Mesothelial cell of epicardium (in vitro differentiated cells): Measurements from ENCODE around the gene ACCS. TPM values are rescaled to one million over a fixed set of nuclear protein-coding genes. Genes with fewer than 3 reads are reported as not detected.

Experiments used
- DNase-seq, 2 experiments: peaks; one replicate each; pipeline ENCODE4 v3.0.0; 2021; ENCODE audit warnings: low spot score in 2 of 2; ENCODE audit not compliant: unreplicated experiment in 2 of 2
- H3K27ac Mint-ChIP-seq: 2 replicates; pipeline ENCODE4 v1.8.0; 2021; ENCODE audit warnings: mixed read lengths
- H3K27me3 Mint-ChIP-seq: 2 replicates; pipeline ENCODE4 v1.8.0; 2021; ENCODE audit warnings: low read depth, mixed read lengths
- H3K36me3 Mint-ChIP-seq: 2 replicates; pipeline ENCODE4 v1.8.0; 2021; ENCODE audit warnings: mixed read lengths
- H3K4me1 Mint-ChIP-seq: 2 replicates; pipeline ENCODE4 v1.8.0; 2021; ENCODE audit warnings: mixed read lengths
- H3K4me3 Mint-ChIP-seq: 2 replicates; pipeline ENCODE4 v1.8.0; 2021; ENCODE audit warnings: mild to moderate bottlenecking, moderate library complexity, mixed read lengths
- H3K9me3 Mint-ChIP-seq: 2 replicates; pipeline ENCODE4 v1.8.0; 2021; ENCODE audit warnings: mixed read lengths
- CTCF ChIP-seq: fragments of 200-600 bp; sonication (generic); IDR thresholded peaks from one replicate; pipeline ENCODE4 v1.5.0; 2021; ENCODE audit warnings: antibody characterized with exemption; ENCODE audit not compliant: unreplicated experiment
- total RNA-seq: library from RNA; stranded (reverse); gene quantifications from 3 replicates; pipeline ENCODE4 v1.2.1, GENCODE V29; 2021

Gene ACCS
- total RNA-seq, 1 donor from 2014 or later: 58.3 TPM

GRCh38 chr11:44033856-44034255, 32.2 kb upstream of the ACCS start:
- Mint-ChIP-seq H3K9me3 (no peaks in the 10 kb centered on the region), H3K27ac (no peak overlapping the region), H3K36me3 (no peaks in the 10 kb centered on the region), H3K4me3 (no peak overlapping the region), H3K4me1 (peaks cover 10% of the 10 kb centered on the region), H3K27me3 (peaks cover 18% of the 10 kb centered on the region)
- DNase-seq: peak in 1 of 2 experiments; percentile 10
- no peak for TF ChIP-seq CTCF

- H3K36me3 Mint-ChIP-seq: no peaks in the 10 kb centered on the region
- DNase-seq: peak in 1 of 2 experiments; percentile 14
- H3K9me3 Mint-ChIP-seq: no peaks in the 10 kb centered on the region
- no peak overlapping the region for H3K27ac Mint-ChIP-seq
- peaks cover 10% of the 10 kb centered on the region for H3K4me1 Mint-ChIP-seq
- H3K27me3 Mint-ChIP-seq: peaks cover 21% of the 10 kb centered on the region
- TF ChIP-seq CTCF: no peak
- no peak overlapping the region for H3K4me3 Mint-ChIP-seq
Measured at GRCh38 chr11:44034639-44035038, 31.4 kb upstream of the ACCS start.

GRCh38 chr11:44036811-44037657, 29.0 kb upstream of the ACCS start:
- H3K9me3 Mint-ChIP-seq: peaks cover 9% of the 10 kb centered on the region
- H3K27me3 Mint-ChIP-seq: peaks cover 19% of the 10 kb centered on the region
- H3K4me3 Mint-ChIP-seq: no peak overlapping the region
- H3K27ac Mint-ChIP-seq: no peak overlapping the region
- peak; percentile 74 for TF ChIP-seq CTCF
- H3K4me1 Mint-ChIP-seq: no peaks in the 10 kb centered on the region
- no peaks in the 10 kb centered on the region for H3K36me3 Mint-ChIP-seq
- DNase-seq: peak; percentile 38 to 76

DNA sequence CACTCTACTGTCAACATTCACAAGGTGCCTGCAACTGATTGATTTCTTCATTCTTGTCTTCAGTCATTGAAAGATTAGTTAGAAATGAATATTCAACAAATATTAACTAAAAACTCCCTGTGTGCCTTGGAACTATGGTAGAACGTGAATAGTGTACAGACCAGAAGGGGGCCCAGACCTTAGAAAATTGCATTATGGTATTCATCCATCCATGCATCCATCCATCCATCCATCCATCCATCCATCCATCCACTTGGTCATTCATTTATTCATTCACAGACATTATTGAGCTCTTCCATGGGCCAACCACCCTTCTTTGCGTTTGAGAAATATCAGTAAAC, 28.4 kb upstream of the ACCS start:
- no peak for DNase-seq
- peaks cover 9% of the 10 kb centered on the region for H3K9me3 Mint-ChIP-seq
- no peak overlapping the region for H3K4me3 Mint-ChIP-seq
- H3K27me3 Mint-ChIP-seq: peaks cover 19% of the 10 kb centered on the region
- no peaks in the 10 kb centered on the region for H3K36me3 Mint-ChIP-seq
- H3K4me1 Mint-ChIP-seq: no peaks in the 10 kb centered on the region
- no peak for TF ChIP-seq CTCF
- H3K27ac Mint-ChIP-seq: no peak overlapping the region

GRCh38 chr11:44043157-44043556, 22.9 kb upstream of the ACCS start:
- no peak overlapping the region for H3K4me3 Mint-ChIP-seq
- no peak for TF ChIP-seq CTCF
- H3K9me3 Mint-ChIP-seq: peaks cover 9% of the 10 kb centered on the region
- H3K27me3 Mint-ChIP-seq: peaks cover 56% of the 10 kb centered on the region
- DNase-seq: no peak
- no peak overlapping the region for H3K27ac Mint-ChIP-seq
- no peaks in the 10 kb centered on the region for H3K4me1 Mint-ChIP-seq
- no peaks in the 10 kb centered on the region for H3K36me3 Mint-ChIP-seq
